NCI-H510A treated with DMSO at 0.1 percent for 48 hours (cell line): ENCODE measurements around the gene PCCA.
A peak's percentile ranks its signal among the peaks of the same experiment; 100 is the strongest.
"Not testable (repeated sequence)": the region's sequence is repeated elsewhere in the genome, so short reads cannot be mapped to it uniquely, and the experiment has no call there.

Source experiments
- DNase-seq: peaks from one replicate; lab custom pipeline; 2025; lab: John Stamatoyannopoulos, UW

PCCA gene

GRCh38 chr13:100197116-100197515 is 108.2 kb downstream of the PCCA start:
- no peak for DNase-seq

GRCh38 chr13:100197591-100198365 is 108.9 kb downstream of the PCCA start:
- DNase-seq, result no peak

- DNase-seq, result no peak
Observed at GRCh38 chr13:100203696-100204367, 114.9 kb downstream of the PCCA start.

- no peak for DNase-seq
Observed at GRCh38 chr13:100208002-100208401, 119.1 kb downstream of the PCCA start.

GRCh38 chr13:100208626-100209025 is 119.7 kb downstream of the PCCA start:
- DNase-seq, result no peak

GRCh38 chr13:100209857-100210825 is 121.2 kb downstream of the PCCA start:
- DNase-seq, result no peak

- no peak for DNase-seq
Observed at GRCh38 chr13:100211016-100211710, 122.3 kb downstream of the PCCA start.

- DNase-seq, result no peak
Observed at GRCh38 chr13:100212904-100213553, 124.1 kb downstream of the PCCA start.

- DNase-seq, result no peak
Observed at GRCh38 chr13:100213576-100213975, 124.7 kb downstream of the PCCA start.

- no peak for DNase-seq
Observed at GRCh38 chr13:100214886-100215285, 126.0 kb downstream of the PCCA start.

- no peak for DNase-seq
Observed at GRCh38 chr13:100221166-100221565, 132.3 kb downstream of the PCCA start.

GRCh38 chr13:100223966-100224530 is 135.2 kb downstream of the PCCA start:
- not testable (repeated sequence) for DNase-seq

- no peak for DNase-seq
Observed at GRCh38 chr13:100229603-100230002, 140.7 kb downstream of the PCCA start.

- no peak for DNase-seq
Observed at GRCh38 chr13:100230769-100231149, 141.9 kb downstream of the PCCA start.

GRCh38 chr13:100231176-100231575 is 142.3 kb downstream of the PCCA start:
- DNase-seq, result no peak

GRCh38 chr13:100234006-100234405 is 145.1 kb downstream of the PCCA start:
- DNase-seq, result no peak

GRCh38 chr13:100234524-100235136 is 145.7 kb downstream of the PCCA start:
- no peak for DNase-seq

GRCh38 chr13:100235311-100235901 is 146.5 kb downstream of the PCCA start:
- DNase-seq, result peak; percentile 35

- no peak for DNase-seq
Observed at GRCh38 chr13:100240109-100240779, 151.4 kb downstream of the PCCA start.
